ENCODE data around the gene MRPS18B.
A peak's percentile ranks its signal among the peaks of the same experiment; 100 is the strongest.
"Not testable (repeated sequence)": the region's sequence is repeated elsewhere in the genome, so short reads cannot be mapped to it uniquely, and the experiment has no call there.

Gene MRPS18B

DNA sequence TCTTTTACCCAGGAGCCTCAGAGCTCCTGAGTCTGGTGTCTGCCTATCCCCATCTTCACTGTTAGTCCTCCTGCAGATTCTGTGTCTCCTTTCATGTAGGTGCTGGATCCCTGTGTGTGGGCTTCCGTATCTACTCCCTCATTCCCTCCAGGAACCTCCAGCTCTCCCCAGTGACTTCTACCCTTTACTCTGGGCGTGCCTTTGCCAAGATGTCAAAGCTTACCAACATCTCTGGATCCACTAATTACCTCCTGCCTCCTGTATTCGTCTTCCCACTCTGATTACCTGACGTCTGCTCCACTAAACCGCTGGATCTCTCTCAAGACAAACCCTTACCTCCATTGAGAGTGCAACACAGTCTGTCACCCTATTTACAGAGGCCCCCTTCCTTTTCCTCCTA, 27.1 kb downstream of the MRPS18B start:
- DNase-seq = no peak

DNA sequence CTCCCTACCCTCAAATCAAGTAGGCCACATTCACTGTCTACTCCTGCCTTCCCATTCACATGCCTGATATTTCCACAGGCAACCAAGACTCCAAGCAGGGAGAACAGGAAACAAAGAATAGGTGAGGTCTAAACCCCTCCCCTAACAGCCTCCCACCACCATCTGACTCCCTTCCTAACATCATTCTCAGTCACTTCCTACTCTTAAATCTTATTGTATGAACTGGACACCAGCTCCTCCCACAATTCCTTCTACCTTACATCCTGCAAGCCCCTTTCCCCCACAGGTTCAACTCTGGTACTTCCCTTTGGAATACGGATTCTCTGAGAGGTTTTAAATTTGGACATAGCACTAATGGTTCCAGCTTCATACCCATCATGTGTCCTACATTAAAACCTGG, 28.3 kb downstream of the MRPS18B start:
- DNase-seq = no peak

- peak; percentile 84 to 87 for DNase-seq
Observed at GRCh38 chr6:30646450-30647241, 29.0 kb downstream of the MRPS18B start, which contains the start of gene C6orf136. Gene C6orf136 (plus strand): TSS chr6:30647133. CDS start chr6:30647232, 99 bp downstream.

DNA sequence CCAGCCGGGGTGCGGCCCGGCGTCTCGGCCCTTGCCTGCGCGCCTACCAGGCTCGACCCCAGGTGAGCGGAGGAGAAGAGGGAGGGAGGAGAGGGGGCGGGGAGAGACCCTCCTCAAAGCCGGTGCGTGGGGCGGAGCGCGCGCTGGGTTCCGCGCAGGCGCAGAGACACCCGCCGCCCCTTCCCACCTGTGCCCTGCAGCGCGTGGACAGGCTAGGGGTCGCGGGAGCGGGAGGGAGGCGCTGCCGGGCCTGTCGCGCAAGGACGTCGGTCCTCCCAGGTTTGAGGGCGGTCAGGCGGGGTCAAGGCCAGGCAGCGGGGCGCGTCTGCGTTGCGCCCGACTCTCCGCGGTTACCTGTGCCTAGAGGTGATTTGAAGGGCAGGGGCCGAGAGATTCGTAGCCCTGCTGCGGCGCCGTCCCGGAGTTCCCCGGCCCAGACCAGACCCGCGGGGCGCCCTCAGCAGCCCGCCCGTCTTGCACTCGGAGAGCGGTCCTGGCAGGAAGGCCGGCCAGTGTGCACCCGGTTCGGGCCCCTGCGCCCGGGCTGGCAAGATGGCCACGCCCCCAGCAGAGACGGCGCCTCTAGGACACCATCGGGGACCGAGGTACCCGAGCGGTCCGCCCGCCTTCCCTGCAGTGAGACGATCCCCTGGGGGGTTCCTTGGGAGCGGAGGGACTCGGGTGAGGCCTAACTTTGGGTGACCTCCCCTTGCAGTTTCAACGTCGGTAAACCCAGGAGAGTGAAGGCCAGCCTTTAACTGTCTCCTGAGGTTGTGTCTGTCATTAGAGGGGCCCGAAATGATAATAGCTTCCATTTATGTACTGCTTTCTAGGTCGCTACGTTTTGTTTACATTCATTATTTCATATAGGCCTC, 29.8 kb downstream of the MRPS18B start:
- peak; percentile 68 to 73 for DNase-seq

- no peak for DNase-seq
Observed at GRCh38 chr6:30651143-30651542, 33.5 kb downstream of the MRPS18B start.

DNA sequence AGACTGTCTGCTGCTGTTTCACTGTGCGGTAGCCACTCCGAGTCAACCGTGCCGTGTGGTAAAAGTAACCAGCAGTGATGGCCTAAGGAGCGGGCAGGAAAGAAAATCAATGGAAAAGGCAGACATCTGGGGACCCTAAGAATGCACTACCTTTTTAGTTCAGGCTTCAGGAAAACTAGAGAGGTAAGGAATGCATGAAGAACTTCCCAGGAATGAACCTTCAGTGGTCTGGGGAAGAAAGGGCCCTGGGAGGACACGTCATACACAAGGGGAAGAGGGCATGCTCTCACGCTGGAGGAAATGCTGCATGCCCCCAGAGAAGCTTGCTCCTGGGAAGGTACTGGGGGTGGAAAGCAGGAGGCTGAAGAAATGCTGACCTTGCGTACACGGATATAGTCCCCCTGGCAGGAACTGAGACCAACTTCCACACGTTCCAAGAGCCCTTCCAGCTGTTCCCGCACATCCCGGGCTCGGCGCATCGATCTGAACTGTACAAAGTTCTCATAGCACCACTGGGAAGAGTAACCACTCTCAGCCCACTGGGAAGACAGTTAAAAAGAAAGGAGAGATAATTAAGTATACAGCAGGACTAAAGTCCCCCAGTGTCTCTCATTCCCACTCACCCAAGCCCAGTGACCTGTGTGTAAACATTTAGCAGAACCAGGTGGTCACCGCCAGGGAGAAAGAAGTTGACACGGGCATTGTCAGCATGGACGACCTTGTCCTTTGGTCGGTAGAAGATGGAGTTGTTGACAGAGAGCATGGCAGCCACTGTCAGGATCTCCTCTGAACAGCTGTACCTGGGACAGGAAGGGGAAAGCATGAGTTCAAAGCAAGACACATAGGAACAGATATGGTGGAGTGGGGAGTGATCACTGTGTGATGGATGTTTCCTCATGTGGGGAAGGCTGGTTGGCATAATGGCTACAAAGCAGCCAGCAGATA, 37.4 kb downstream of the MRPS18B start:
- DNase-seq = no peak

DNA sequence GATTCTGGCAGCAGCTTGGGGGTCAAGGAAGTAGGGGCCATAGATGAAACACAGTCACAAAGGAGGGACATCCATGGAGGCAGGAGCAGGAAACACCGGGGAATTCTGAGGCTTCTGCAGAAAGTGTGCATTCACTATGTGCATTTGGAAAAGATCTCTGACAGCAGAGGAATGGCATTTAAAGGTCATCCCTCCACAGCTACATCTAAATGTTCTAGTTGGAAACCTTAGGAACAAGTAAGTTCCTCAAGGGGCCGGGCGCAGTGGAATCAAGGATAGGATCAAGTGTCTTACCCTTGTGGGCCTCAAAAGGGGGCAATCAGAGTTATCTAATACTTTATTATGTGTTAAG, 38.1 kb downstream of the MRPS18B start:
- no peak for DNase-seq

DNA sequence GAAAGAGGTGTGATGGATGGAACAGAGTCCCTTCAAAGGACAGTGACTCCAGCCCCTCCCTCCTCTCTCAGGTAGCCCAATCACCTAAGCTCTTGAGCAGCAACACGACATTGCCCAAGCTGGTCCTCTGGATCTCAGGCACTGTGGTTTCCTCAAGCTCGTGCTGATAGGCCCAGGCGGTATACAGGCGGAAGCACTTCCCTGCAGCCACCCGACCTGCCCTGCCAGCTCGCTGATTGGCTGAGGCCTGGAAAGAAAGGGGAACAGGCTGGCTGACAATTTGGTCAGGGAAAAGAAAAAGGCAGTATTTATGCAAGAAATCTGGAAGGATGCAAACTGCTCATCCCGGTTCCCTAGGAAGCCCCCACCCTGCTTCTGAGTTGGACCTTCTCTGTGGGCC, 38.9 kb downstream of the MRPS18B start:
- no peak for DNase-seq

GRCh38 chr6:30657454-30657853, 39.8 kb downstream of the MRPS18B start:
- no peak for DNase-seq

DNA sequence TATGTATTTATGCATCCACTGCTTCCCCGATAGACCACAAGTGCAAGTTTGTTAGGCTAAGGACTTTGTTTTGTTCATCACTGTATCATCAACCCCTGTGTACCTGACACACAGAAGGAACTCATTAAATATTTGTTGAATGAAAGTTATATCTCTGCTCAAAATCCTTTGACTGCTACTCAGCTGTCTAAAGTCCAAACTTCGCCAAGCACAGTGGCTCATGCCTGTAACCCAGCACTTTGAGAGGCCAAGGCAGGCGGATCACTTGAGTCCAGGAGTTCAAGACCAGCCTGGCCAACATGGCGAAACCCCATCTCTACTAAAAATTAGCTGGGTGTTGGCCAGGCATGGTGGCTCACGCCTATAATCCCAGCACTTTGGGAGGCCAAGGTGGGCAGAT, 40.3 kb downstream of the MRPS18B start:
- not testable (repeated sequence) for DNase-seq

GRCh38 chr6:30664994-30665767, 47.5 kb downstream of the MRPS18B start:
- DNase-seq = no peak

DNA sequence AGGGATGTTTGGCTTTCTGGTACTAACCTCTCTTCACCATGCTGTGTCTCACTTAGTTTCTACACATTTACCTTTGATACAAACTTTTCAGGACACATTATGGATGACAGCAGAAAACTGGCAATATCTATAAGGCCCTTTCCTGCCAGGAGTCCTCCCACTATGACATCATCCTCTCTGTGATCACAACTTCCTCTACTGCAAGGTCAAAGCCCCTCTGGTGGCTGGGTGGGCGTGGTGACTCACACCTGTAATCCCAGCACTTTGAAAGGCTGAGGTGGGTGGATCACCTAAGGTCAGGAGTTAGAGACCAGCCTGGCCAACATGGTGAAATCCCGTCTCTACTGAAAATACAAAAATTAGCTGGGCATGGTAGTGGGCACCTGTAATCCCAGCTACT, 48.7 kb downstream of the MRPS18B start:
- DNase-seq = not testable (repeated sequence)

- no peak for DNase-seq
Observed at GRCh38 chr6:30670760-30671527, 53.3 kb downstream of the MRPS18B start.

GRCh38 chr6:30672445-30673253, 55.0 kb downstream of the MRPS18B start, which contains the start of gene DHX16:
Gene DHX16 (minus strand): TSS chr6:30673006. CDS start chr6:30672841, 165 bp downstream.
- DNase-seq = peak; percentile 86 to 93
